ENCODE data around the gene DSCAM. TPM values are rescaled to one million over a fixed set of nuclear protein-coding genes. Genes with fewer than 3 reads are reported as not detected.

Gene DSCAM
- total RNA-seq, 4 donors from 2014 or later = 0.04 to 0.06 TPM; not detected in 2

DNA sequence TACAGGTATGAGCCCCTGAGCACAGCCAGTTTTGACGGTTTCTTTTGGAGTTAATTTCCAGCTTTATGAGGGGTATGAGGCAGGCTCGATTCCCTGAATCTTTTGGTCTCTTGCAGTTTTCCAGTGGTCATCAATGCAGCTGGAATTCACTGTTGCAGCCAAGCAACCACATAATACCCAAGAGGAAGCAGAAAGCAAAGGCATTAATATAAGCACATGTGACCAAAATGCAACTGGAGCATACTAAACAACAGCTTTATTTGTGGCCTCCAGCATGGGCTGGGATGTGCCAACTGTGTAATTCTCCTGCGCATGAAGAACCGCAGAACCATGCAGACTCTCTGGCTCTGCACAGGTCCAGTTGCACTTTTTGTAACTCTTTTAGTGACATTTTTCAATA, 33.0 kb downstream of the DSCAM start:
- no peak for TF ChIP-seq POLR2A (IDR thresholded peaks at IDR 0.05)
- TF ChIP-seq, protein P1, sequence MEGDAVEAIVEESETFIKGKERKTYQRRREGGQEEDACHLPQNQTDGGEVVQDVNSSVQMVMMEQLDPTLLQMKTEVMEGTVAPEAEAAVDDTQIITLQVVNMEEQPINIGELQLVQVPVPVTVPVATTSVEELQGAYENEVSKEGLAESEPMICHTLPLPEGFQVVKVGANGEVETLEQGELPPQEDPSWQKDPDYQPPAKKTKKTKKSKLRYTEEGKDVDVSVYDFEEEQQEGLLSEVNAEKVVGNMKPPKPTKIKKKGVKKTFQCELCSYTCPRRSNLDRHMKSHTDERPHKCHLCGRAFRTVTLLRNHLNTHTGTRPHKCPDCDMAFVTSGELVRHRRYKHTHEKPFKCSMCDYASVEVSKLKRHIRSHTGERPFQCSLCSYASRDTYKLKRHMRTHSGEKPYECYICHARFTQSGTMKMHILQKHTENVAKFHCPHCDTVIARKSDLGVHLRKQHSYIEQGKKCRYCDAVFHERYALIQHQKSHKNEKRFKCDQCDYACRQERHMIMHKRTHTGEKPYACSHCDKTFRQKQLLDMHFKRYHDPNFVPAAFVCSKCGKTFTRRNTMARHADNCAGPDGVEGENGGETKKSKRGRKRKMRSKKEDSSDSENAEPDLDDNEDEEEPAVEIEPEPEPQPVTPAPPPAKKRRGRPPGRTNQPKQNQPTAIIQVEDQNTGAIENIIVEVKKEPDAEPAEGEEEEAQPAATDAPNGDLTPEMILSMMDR (IDR thresholded peaks at IDR 0.05) = no peak
- no peak overlapping the region for H3K27ac ChIP-seq
- no peak for DNase-seq
- WGBS, 2 donors = 75 to 83% methylated on average over 4 of the region's 4 CpGs
- peaks cover 0 to 5% (median 0%) of the 10 kb centered on the region in 4 donors for H3K27me3 ChIP-seq
- H3K36me3 ChIP-seq = no peaks in the 10 kb centered on the region
- no peak overlapping the region for H3K4me3 ChIP-seq
- no peaks in the 10 kb centered on the region for H3K9me3 ChIP-seq
- intact Hi-C loops (cut with DNase I) = no loop called here
- H3K4me1 ChIP-seq = no peaks in the 10 kb centered on the region

DNA sequence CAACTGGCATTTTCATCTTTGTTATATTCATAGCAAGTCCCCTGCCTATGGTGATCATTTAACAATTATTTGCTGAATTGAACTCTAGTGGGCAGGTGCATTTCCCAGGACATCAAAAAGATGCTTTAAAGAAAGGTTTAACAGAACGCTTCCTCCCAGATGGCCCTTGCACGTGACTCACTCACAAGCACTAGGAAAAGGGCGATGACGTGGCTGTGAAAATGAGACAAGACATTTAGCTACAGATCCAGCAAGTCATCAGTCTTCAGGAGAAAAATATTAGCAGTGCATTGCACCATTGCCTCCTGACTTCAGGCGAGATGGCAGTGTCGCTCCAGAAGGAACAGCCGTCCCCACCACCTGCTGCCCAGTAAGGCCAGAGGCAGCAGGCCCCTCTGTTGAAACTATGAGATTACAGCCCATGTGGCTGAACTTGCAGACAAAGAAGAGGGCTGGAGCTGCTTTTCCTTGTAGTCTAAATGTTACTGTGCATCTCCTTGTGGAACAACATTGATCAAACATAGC, 37.2 kb downstream of the DSCAM start:
- no peak for DNase-seq
- WGBS, 2 donors = 80 to 88% methylated on average over 3 to 7 of the region's 7 CpGs
- Histone ChIP-seq H3K9me3 (no peaks in the 10 kb centered on the region), H3K27ac (no peak overlapping the region), H3K27me3 (no peaks in the 10 kb centered on the region), H3K4me3 (no peak overlapping the region), H3K4me1 (no peaks in the 10 kb centered on the region), H3K36me3 (no peaks in the 10 kb centered on the region)
- intact Hi-C loops (cut with DNase I) = no loop called here
- TF ChIP-seq, protein P1 (IDR thresholded peaks at IDR 0.05) = no peak
- no peak for TF ChIP-seq POLR2A (IDR thresholded peaks at IDR 0.05)

DNA sequence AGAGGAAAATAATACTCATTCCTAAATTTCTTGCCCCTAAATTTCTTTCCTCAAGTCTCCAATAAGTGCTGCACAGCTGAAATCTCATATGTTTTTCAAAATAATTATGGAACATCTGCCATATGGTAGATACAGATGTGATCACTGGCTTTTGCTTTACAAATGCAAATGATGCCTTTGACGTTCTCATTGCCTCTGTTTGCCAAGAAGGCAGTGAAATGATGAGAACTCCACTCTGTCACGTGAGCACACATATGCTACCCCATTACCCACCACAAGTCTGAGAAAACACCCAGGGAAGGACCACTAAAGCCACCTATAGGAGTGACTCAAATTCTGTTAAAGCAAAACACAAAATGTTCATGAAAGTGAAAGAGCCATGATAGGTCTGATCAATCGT, 43.9 kb downstream of the DSCAM start:
- H3K9me3 ChIP-seq = peaks cover 0 to 28% (median 18%) of the 10 kb centered on the region in 3 donors
- no peak for DNase-seq
- H3K4me3 ChIP-seq = no peak overlapping the region
- intact Hi-C loops (cut with DNase I) = no loop called here
- 42 to 59% methylated on average over 3 of the region's 3 CpGs for WGBS, 2 donors
- TF ChIP-seq, protein P1 (IDR thresholded peaks at IDR 0.05) = no peak
- no peak for TF ChIP-seq POLR2A (IDR thresholded peaks at IDR 0.05)
- H3K27ac ChIP-seq = no peak overlapping the region
- H3K36me3 ChIP-seq = no peaks in the 10 kb centered on the region
- H3K27me3 ChIP-seq = no peaks in the 10 kb centered on the region
- no peaks in the 10 kb centered on the region for H3K4me1 ChIP-seq

DNA sequence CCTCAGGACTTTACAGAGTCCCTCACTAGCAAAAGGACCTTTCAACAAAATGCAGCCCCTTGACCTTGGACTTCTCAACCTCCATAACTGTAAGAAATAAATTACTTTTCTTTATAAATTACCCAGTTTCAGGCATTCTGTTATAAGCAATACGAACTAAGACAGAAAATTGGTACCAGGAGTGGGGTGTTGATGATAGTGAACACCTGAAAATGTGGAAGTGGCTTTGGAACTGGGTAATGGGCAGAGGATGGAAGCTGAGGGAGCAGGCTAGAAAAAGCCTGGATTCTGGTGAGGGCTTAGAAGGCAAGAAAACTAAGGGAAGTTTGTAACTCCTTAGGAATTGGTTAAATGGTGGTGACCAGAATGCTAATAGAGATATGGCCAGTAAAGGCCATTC, 46.8 kb downstream of the DSCAM start:
- 50 to 64% methylated on average over 1 of the region's 1 CpG for WGBS, 2 donors
- intact Hi-C loops (cut with DNase I) = no loop called here

DNA sequence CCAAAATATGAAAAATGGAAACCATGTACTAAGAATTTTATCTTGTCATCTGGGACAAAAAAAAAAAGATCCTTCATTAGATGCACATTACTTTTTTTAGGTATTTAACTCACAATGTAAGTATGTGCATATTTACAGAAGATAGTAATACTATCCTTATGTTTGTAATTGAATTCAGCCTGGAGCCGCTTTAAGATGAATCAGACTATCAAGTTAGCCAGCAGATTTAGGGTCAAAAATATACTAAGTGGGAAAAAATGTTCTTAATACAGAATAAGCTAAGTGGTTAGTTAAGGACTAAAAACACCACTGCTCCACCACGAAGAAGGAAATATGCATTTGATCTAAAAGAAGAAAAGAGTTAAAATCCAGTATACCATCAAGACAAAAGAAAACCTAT, 49.1 kb downstream of the DSCAM start:
- no peaks in the 10 kb centered on the region for H3K27me3 ChIP-seq
- TF ChIP-seq, protein P1 (IDR thresholded peaks at IDR 0.05) = no peak
- no peak for TF ChIP-seq POLR2A (IDR thresholded peaks at IDR 0.05)
- no peak overlapping the region for H3K4me3 ChIP-seq
- peaks cover 0 to 28% (median 18%) of the 10 kb centered on the region in 3 donors for H3K9me3 ChIP-seq
- no peaks in the 10 kb centered on the region for H3K4me1 ChIP-seq
- 69 to 71% methylated on average over 2 of the region's 2 CpGs for WGBS, 2 donors
- intact Hi-C loops (cut with DNase I) = no loop called here
- H3K27ac ChIP-seq = no peak overlapping the region
- no peak for DNase-seq
- H3K36me3 ChIP-seq = no peaks in the 10 kb centered on the region

More for the DNA sequence above, 46.8 kb downstream of the DSCAM start:
- TF ChIP-seq POLR2A (IDR thresholded peaks at IDR 0.05) = no peak
- TF ChIP-seq, protein P1 (IDR thresholded peaks at IDR 0.05) = no peak
- H3K4me3 ChIP-seq = no peak overlapping the region
- H3K36me3 ChIP-seq = no peaks in the 10 kb centered on the region
- no peaks in the 10 kb centered on the region for H3K27me3 ChIP-seq
- no peak for DNase-seq
- H3K9me3 ChIP-seq = peaks cover 0 to 28% (median 18%) of the 10 kb centered on the region in 3 donors
- H3K27ac ChIP-seq = no peak overlapping the region
- no peaks in the 10 kb centered on the region for H3K4me1 ChIP-seq
